MCF 10A (cell line): Measurements from ENCODE around the gene MYO9B. TPM values are rescaled to one million over a fixed set of nuclear protein-coding genes. Genes with fewer than 3 reads are reported as not detected.

Experiments
- BruUV-seq: library from RNA; stranded (reverse); fragments of 400-500 nt; replicated peaks from 2 replicates; lab custom pipeline; 2021; lab: Mats Ljungman, UMichigan
- CTCF ChIA-PET: fragments of 300-600 bp; sonication (Branson Sonifier 250); formaldehyde crosslinking; extraction: SDS; loops from one replicate; lab custom pipeline; 2021; ENCODE audit warnings: antibody characterized with exemption, inconsistent platforms; lab: Yijun Ruan, JAX
- POLR2A ChIA-PET: fragments of 300-600, 350-650 bp; sonication (Branson Sonifier 250); formaldehyde crosslinking; extraction: SDS; loops from one replicate; lab custom pipeline; 2020; ENCODE audit warnings: antibody characterized with exemption, inconsistent platforms; lab: Yijun Ruan, JAX
- DNase-seq: peaks from one replicate; pipeline ENCODE4 v3.0.0-alpha.2; 2018; ENCODE audit not compliant: unreplicated experiment
- H3K27ac Mint-ChIP-seq: one replicate; pipeline ENCODE4 v1.8.0; 2022; ENCODE audit warnings: mild to moderate bottlenecking, low read depth, mixed read lengths; ENCODE audit not compliant: unreplicated experiment
- H3K27me3 Mint-ChIP-seq: one replicate; pipeline ENCODE4 v1.8.0; 2022; ENCODE audit warnings: mixed read lengths; ENCODE audit not compliant: insufficient read depth, unreplicated experiment
- H3K36me3 Mint-ChIP-seq: one replicate; pipeline ENCODE4 v1.8.0; 2022; ENCODE audit warnings: mild to moderate bottlenecking, moderate library complexity, mixed read lengths; ENCODE audit not compliant: insufficient read depth, unreplicated experiment
- H3K4me1 Mint-ChIP-seq: one replicate; pipeline ENCODE4 v1.8.0; 2022; ENCODE audit warnings: mixed read lengths; ENCODE audit not compliant: insufficient read depth, unreplicated experiment
- H3K4me3 Mint-ChIP-seq: one replicate; pipeline ENCODE4 v1.8.0; 2022; ENCODE audit warnings: mild to moderate bottlenecking, moderate library complexity, mixed read lengths; ENCODE audit not compliant: unreplicated experiment
- H3K9me3 Mint-ChIP-seq: one replicate; pipeline ENCODE4 v1.8.0; 2022; ENCODE audit warnings: mixed read lengths; ENCODE audit not compliant: unreplicated experiment
- CTCF ChIP-seq: fragments of 200-600 bp; IDR thresholded peaks from one replicate; pipeline ENCODE4 v1.8.0; 2022; ENCODE audit warnings: antibody characterized with exemption, mild to moderate bottlenecking; ENCODE audit not compliant: unreplicated experiment
- intact Hi-C: fragments of 100-400 bp; cut with micrococcal nuclease; formaldehyde crosslinking; loops from 2 replicates; pipeline ENCODE4 v1.14.1; 2022
- total RNA-seq: library from RNA; stranded (reverse); gene quantifications from 2 replicates; pipeline ENCODE4 v1.2.3, GENCODE V29; 2022

Gene MYO9B
- total RNA-seq, 1 experiment from 2014 or later, result 43.5 TPM

GRCh38 chr19:17236811-17237543 is 161.4 kb downstream of the MYO9B start:
- no peak for TF ChIP-seq CTCF
- POLR2A ChIA-PET, result interaction anchor here (3.3 to 3.7 kb wide), 2 partner anchors 7 to 11 kb away, joined by 20 to 35 read pairs; partner anchors contain the start of genes NR2F6 and OCEL1
- Mint-ChIP-seq H3K4me1 (peaks cover 9% of the 10 kb centered on the region), H3K27me3 (no peaks in the 10 kb centered on the region), H3K36me3 (peaks cover 63% of the 10 kb centered on the region), H3K27ac (no peak overlapping the region), H3K9me3 (no peaks in the 10 kb centered on the region), H3K4me3 (no peak overlapping the region)
- CTCF ChIA-PET, result no interaction called here
- no TSS peak for BruUV-seq
- no peak for DNase-seq
- intact Hi-C loops, result no loop called here

- no TSS peak for BruUV-seq
- TF ChIP-seq CTCF, result no peak
- no peak for DNase-seq
- peak overlapping the region; percentile 41 for H3K27ac Mint-ChIP-seq
- intact Hi-C loops, result no loop called here
- H3K36me3 Mint-ChIP-seq, result peaks cover 53% of the 10 kb centered on the region
- H3K4me3 Mint-ChIP-seq, result no peak overlapping the region
- peaks cover 14% of the 10 kb centered on the region for H3K4me1 Mint-ChIP-seq
- no peaks in the 10 kb centered on the region for H3K27me3 Mint-ChIP-seq
- no peaks in the 10 kb centered on the region for H3K9me3 Mint-ChIP-seq
- POLR2A ChIA-PET, result interaction anchor here (3.3 kb wide), 1 partner anchor 12 kb away, joined by 35 read pairs; the partner anchor contains the start of gene OCEL1
- CTCF ChIA-PET, result interaction anchor here (0.7 to 1.4 kb wide), 2 partner anchors 45 to 149 kb away, joined by 3 to 4 read pairs; no protein-coding TSS in a partner anchor
These were observed 162.4 kb downstream of the MYO9B start for GRCh38 chr19:17237747-17238706.

GRCh38 chr19:17240062-17240752 is 164.6 kb downstream of the MYO9B start:
- intact Hi-C loops, result no loop called here
- POLR2A ChIA-PET, result interaction anchor here (0.5 to 1.4 kb wide), 2 partner anchors 25 to 1711 kb away, joined by 3 to 5 read pairs; partner anchors contain the start of gene USE1
- CTCF ChIA-PET, result interaction anchor here (0.6 kb wide), 2 partner anchors 9 to 17 kb away, joined by 3 to 4 read pairs; no protein-coding TSS in a partner anchor
- no peak for TF ChIP-seq CTCF
- peaks cover 16% of the 10 kb centered on the region for H3K4me1 Mint-ChIP-seq
- no peak overlapping the region for H3K27ac Mint-ChIP-seq
- no peaks in the 10 kb centered on the region for H3K27me3 Mint-ChIP-seq
- H3K9me3 Mint-ChIP-seq, result no peaks in the 10 kb centered on the region
- peaks cover 38% of the 10 kb centered on the region for H3K36me3 Mint-ChIP-seq
- BruUV-seq, result no TSS peak
- no peak for DNase-seq
- no peak overlapping the region for H3K4me3 Mint-ChIP-seq
